GM20431 (cell line): Measurements from ENCODE around the gene UBALD2.
"Not testable (repeated sequence)": the region's sequence is repeated elsewhere in the genome, so short reads cannot be mapped to it uniquely, and the experiment has no call there.

Source experiments
- in situ Hi-C: fragments of 300-500 bp; cut with MseI, MboI; formaldehyde crosslinking; loops from one replicate; pipeline ENCODE4 v1.15.0; 2020; ENCODE audit warnings: low sequenced_read_pairs; ENCODE audit not compliant: unreplicated experiment

UBALD2 gene

GRCh38 chr17:76243826-76244679 is 21.1 kb upstream of the UBALD2 start:
- in situ Hi-C loops = no loop called here

- in situ Hi-C loops = not testable (repeated sequence)
Observed at GRCh38 chr17:76244721-76245120, 20.4 kb upstream of the UBALD2 start.

DNA sequence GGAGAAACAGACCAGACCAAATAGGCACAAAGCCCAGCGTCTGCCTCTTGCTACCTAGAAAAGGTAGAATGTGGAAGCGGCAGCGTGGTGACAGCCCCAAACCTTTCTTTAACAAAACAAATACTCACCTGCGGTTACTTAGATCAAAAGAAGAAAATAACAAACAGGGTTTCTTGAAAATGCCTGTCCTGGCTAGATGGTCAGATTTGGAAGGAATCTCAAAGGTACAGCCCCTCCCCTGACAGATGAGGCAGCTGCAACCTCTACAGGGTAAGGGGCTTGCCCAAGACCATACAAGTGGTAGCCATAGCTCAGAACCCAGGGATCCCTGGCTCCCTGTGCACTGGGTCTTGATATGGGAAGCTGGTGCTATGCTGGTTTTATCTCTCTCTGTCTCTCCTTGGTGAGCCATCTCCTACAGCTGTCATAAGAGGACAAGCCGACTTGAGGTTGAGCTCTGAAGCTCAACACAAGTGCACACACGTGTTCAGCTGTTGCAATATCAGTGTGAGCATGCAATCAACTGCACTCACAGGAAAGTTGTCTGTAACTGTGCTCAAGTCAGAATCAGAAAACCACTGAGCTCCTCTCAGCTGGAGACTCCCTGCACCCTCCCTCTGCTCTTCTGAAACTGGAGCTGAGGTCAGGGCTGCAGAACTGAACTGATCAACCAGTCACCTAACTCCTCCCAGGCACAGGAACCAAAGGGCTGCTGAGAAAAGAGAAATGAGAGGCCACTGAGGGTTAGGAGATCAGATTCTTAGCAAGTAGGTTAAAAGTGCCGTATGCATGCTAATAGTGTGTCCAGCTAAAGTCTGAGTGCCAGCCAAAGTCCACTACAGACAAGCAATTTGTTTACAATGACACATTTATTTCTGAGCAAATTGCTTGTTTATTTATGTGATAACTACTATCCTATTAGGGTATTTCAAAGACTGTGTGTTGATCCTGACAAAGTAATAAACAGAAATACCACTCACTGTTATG is 18.8 kb upstream of the UBALD2 start:
- in situ Hi-C loops = no loop called here

GRCh38 chr17:76247304-76247703 is 17.8 kb upstream of the UBALD2 start:
- in situ Hi-C loops = no loop called here

DNA sequence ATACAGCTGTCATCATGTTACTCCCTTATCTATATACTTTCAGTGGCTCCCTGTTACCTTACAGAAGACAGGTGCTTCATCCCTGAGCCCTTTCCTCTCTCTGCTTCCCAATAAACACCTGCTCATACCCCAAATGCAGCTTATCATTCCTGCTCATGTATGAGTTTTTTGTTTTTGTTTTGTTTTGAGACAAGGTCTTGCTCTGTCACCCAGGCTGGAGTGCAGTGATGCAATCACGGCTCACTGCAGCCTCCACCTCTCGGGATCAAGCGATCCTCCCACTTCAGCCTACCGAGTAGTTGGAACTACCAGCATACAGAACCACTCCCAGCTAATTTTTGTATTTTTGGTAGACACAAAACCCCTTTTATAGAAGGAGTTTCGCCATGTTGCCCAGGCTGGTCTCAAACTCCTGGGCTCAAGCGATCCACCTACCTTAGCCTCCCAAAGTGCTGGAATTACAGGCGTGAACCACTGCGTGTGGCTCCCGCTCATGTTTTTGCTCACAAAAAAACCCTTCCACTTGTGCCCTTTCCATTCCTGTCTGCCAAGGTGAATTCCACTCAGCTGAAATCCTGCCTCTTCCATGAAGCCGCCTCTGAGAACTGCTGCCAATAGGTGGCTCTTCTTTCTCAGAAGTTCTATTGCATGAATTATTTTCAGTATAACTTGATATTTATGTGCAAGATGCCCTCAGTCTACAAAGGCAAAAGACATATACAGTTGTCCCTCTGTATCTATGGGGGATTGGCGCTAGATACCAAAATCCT is 16.9 kb upstream of the UBALD2 start:
- in situ Hi-C loops = no loop called here

GRCh38 chr17:76250141-76250540 is 15.0 kb upstream of the UBALD2 start:
- in situ Hi-C loops = no loop called here

DNA sequence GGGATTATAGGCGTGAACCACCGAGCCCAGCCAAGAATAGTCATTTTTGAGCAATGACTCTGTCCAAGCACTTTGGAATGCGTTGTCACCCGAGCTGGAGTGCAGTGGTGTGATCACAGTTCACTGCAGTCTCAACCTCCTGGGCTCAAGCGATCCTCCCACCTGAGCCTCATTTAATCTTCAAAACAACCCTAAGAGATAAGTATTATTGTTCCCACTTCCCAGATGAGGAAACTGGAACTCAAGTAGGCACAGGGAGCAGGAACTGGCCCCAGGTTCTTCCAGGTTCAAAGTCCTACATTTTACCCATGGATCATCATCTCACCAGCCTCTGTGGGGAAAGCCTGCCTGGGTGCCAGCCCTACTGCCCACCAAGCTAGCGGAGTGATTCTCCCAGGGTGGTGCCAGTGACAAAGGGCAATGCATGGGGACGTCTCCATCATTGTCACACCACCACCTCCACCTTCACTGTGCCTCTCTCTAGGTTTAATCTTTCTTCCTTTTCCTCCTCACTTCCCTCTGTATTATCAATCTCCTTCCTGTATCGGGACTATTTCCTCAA is 13.6 kb upstream of the UBALD2 start:
- in situ Hi-C loops = no loop called here

GRCh38 chr17:76252040-76252954 is 12.9 kb upstream of the UBALD2 start:
- in situ Hi-C loops = no loop called here

- in situ Hi-C loops = not testable (repeated sequence)
Observed at GRCh38 chr17:76252967-76253766, 12.0 kb upstream of the UBALD2 start.

GRCh38 chr17:76253841-76254240 is 11.3 kb upstream of the UBALD2 start:
- in situ Hi-C loops = no loop called here

DNA sequence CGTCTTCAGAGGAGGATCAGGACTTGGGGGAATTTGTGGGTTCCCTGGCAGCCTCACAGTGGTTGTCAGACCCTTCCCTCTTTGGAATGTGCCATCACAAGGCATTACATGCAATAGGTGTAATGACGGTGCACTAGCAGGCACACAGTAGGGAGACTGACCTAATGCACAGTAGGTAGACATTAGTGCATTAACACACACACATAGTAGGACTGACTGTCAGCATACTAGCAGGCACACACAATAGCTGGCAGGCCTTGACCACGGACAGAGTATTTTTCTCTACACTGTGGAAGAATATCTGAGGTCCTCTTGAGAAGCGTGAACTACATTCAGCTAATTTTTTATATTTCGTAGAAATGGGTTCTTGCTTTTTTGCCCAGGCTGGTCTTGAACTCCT is 10.9 kb upstream of the UBALD2 start:
- in situ Hi-C loops = no loop called here

DNA sequence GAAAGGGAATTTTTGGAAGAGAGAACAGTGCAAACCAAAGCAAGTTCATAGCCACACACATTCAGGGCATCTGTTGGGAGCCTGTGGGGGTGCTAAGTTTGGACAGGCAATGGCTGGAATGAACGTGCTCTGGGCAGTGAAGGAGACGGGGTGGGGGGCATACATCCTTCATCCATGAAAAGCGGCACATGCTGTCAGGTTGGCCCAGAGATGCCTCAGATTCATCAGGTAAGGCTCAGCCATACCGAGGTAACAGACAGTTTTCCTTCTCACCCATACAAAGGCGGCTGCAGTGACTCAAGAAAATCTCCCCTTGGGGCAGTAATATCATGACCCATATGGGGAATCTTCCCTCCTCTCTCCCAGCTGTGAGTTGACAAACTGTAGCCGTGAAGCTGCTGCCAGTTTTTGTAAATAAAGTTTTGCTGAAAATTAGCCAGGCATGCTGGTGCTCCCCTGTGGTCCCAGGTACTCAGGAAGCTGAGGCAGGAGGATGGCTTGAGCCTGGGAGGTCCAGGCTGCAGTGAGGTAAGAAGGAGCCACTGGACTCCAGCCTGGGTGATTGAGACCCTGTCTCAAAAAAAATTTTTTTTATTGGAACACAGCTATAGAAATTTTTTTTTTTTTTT is 9.2 kb upstream of the UBALD2 start:
- in situ Hi-C loops = no loop called here

DNA sequence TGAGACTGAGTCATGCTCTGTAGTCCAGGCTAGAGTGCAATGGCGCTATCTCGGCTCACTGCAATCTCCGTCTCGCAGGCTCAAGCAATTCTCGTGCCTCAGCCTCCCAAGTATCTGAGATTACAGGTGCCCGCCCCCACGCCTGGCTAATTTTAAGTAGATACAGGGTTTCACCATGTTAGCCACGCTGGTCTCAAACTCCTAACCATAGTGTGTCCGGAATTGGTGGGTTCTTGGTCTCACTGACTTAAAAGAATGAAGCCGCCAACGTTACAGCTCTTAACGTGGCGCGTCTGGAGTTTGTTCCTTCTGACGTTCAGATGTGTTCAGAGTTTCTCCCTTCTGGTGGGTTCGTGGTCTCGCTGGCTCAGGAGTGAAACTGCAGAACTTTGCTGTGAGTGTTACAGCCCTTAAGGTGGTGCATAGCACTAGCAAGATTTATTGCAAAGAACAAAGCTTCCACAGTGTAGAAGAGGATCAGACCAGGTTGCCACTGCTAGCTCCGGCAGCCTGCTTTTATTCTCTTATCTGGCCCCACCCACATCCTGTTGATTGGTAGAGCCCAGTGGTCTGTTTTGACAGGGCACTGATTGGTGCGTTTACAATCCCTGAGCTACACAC is 8.6 kb upstream of the UBALD2 start:
- in situ Hi-C loops = not testable (repeated sequence)

DNA sequence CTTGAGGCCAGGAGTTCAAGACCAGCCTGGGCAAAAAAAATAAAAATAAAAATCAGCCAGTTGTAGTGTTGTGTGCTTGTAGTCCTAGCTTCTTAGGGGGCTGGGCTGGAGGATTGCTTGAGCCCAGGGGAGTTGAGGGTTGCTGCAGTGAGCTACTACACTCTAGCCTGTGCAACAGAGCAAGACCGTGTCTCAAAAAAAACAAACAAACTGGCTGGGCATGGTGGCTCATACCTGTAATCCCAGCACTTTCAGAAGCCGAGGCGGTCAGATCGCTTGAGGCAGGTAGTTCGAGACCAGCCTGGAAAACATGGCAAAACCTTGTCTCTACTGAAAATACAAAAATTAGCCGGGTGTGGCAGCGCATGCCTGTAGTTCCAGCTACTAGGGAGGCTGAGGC is 4.9 kb upstream of the UBALD2 start:
- in situ Hi-C loops = no loop called here

DNA sequence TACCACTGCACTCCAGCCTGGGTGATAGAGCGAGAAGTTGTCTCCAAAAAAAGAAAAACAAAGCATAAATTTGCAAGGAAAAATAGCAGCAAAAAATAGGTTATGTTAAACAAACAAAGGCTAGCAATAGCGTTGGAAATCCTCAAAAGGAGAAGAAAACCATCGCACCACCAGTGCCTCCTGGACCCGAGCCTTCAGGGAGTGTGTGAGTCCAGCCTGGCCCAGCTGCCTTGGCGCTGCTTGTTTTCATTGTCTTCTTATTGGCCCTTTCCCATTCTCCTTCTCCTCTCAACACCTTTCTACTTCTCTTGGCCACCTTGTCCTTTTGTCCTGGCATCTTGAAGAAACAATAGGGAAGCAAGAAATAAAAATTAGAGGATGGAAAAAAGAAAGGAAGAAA is 4.5 kb upstream of the UBALD2 start:
- in situ Hi-C loops = no loop called here

GRCh38 chr17:76261421-76262215 is 3.5 kb upstream of the UBALD2 start:
- in situ Hi-C loops = no loop called here
